HEK293 (cell line): ENCODE measurements around the gene FICD.

Experiments
- CTCF ChIA-PET: fragments of 350-600 bp; formaldehyde crosslinking; extraction: SDS; loops from one replicate; lab custom pipeline; 2021; ENCODE audit warnings: antibody characterized with exemption; lab: Yijun Ruan, JAX
- POLR2A ChIA-PET: fragments of 300-600 bp; formaldehyde crosslinking; extraction: SDS; loops from one replicate; lab custom pipeline; 2020; ENCODE audit warnings: antibody characterized with exemption, inconsistent platforms; lab: Yijun Ruan, JAX
- H3K27ac ChIP-seq: fragments of 200-500 bp; sonication (Bioruptor generic); 2 replicates; pipeline ENCODE4 v1.5.1; 2014; ENCODE audit warnings: low read depth, low read length, control low read depth, inconsistent platforms; ENCODE audit errors: extremely low read depth
- H3K36me3 ChIP-seq, 2 experiments: fragments of 200-500 bp in 1 of 2; sonication (Bioruptor generic) in 1 of 2; 1 replicate in 1 of 2; 2 replicates in 1 of 2; pipeline ENCODE4 v1.5.1; 2014 to 2017; ENCODE audit warnings: inconsistent platforms in 2 of 2, low read length in 2 of 2; ENCODE audit not compliant: control insufficient read depth in 2 of 2, insufficient read depth in 1 of 2
- H3K4me1 ChIP-seq: fragments of 200-500 bp; sonication (Bioruptor generic); 2 replicates; pipeline ENCODE4 v1.5.1; 2014; ENCODE audit warnings: mild to moderate bottlenecking, low read length, inconsistent platforms; ENCODE audit not compliant: control insufficient read depth, insufficient read depth
- H3K4me3 ChIP-seq: 2 replicates; pipeline ENCODE4 v1.5.1; 2011; ENCODE audit warnings: low read depth, mild to moderate bottlenecking, control low read depth, low read length, moderate library complexity
- H3K9me3 ChIP-seq: fragments of 200-500 bp; sonication (Bioruptor generic); 2 replicates; pipeline ENCODE4 v1.5.1; 2014; ENCODE audit warnings: low read depth, low read length, inconsistent platforms; ENCODE audit not compliant: control insufficient read depth, insufficient read depth
- HIC1 ChIP-seq: fragments of 450-650 bp; formaldehyde crosslinking; IDR thresholded peaks from 2 replicates; pipeline ENCODE4 v1.5.1; 2016; ENCODE audit warnings: missing biosample characterization, missing genetic modification characterization
- HOXA7 ChIP-seq: sonication (generic); formaldehyde crosslinking; IDR thresholded peaks from 2 replicates; pipeline ENCODE4 v1.8.1; 2022; ENCODE audit warnings: missing genetic modification reagents, borderline replicate concordance
- PRDM1 ChIP-seq: fragments of 450-650 bp; formaldehyde crosslinking; IDR thresholded peaks from 2 replicates; pipeline ENCODE4; 2016; ENCODE audit warnings: missing biosample characterization, missing genetic modification characterization
- SCRT2 ChIP-seq: fragments of 450-650 bp; formaldehyde crosslinking; IDR thresholded peaks from 2 replicates; pipeline ENCODE4 v1.5.1; 2016; ENCODE audit warnings: missing biosample characterization, missing genetic modification characterization
- SP3 ChIP-seq: fragments of 450-650 bp; formaldehyde crosslinking; IDR thresholded peaks from 2 replicates; pipeline ENCODE4 v1.5.1; 2016; ENCODE audit warnings: missing biosample characterization, missing genetic modification characterization
- YY2 ChIP-seq: fragments of 450-650 bp; formaldehyde crosslinking; IDR thresholded peaks from 2 replicates; pipeline ENCODE4 v1.5.1; 2016; ENCODE audit warnings: missing biosample characterization, missing genetic modification characterization
- ZBTB11 ChIP-seq: fragments of 450-650 bp; formaldehyde crosslinking; conservative IDR thresholded peaks from 2 replicates; pipeline ENCODE4 v1.5.1; 2016; ENCODE audit warnings: low read depth, missing biosample characterization, missing genetic modification characterization
- ZBTB26 ChIP-seq: fragments of 450-650 bp; formaldehyde crosslinking; optimal IDR thresholded peaks from 2 replicates; pipeline ENCODE3; 2016; ENCODE audit warnings: missing biosample characterization, mild to moderate bottlenecking, missing genetic modification characterization
- ZFHX2 ChIP-seq: fragments of 450-650 bp; formaldehyde crosslinking; conservative IDR thresholded peaks from 2 replicates; pipeline ENCODE4 v1.5.1; 2016; ENCODE audit warnings: missing biosample characterization, missing genetic modification characterization
- ZNF140 ChIP-seq: fragments of 450-650 bp; formaldehyde crosslinking; IDR thresholded peaks from 2 replicates; pipeline ENCODE4 v1.5.1; 2016; ENCODE audit warnings: missing biosample characterization, missing genetic modification characterization
- ZNF18 ChIP-seq: fragments of 450-650 bp; formaldehyde crosslinking; IDR thresholded peaks from 2 replicates; pipeline ENCODE4 v1.5.1; 2016; ENCODE audit warnings: missing biosample characterization, missing genetic modification characterization
- ZNF280D ChIP-seq: fragments of 450-650 bp; formaldehyde crosslinking; IDR thresholded peaks from 2 replicates; pipeline ENCODE4 v1.5.1; 2016; ENCODE audit warnings: missing biosample characterization, missing genetic modification characterization
- ZNF335 ChIP-seq: fragments of 450-650 bp; formaldehyde crosslinking; conservative IDR thresholded peaks from 2 replicates; pipeline ENCODE4 v1.5.1; 2016; ENCODE audit warnings: missing biosample characterization, missing genetic modification characterization
- ZNF394 ChIP-seq: fragments of 450-650 bp; formaldehyde crosslinking; IDR thresholded peaks from 2 replicates; pipeline ENCODE4 v1.5.1; 2016; ENCODE audit warnings: missing biosample characterization, missing genetic modification characterization, mild to moderate bottlenecking, moderate library complexity, borderline replicate concordance
- ZNF521 ChIP-seq: fragments of 450-650 bp; formaldehyde crosslinking; IDR thresholded peaks from 2 replicates; pipeline ENCODE4 v1.5.1; 2017; ENCODE audit warnings: missing biosample characterization, mild to moderate bottlenecking, missing genetic modification characterization
- ZNF544 ChIP-seq: fragments of 450-650 bp; formaldehyde crosslinking; IDR thresholded peaks from 2 replicates; pipeline ENCODE4 v1.5.0; 2017; ENCODE audit warnings: missing biosample characterization, missing genetic modification characterization
- ZNF621 ChIP-seq: fragments of 450-650 bp; formaldehyde crosslinking; IDR thresholded peaks from 2 replicates; pipeline ENCODE4 v1.5.1; 2017; ENCODE audit warnings: missing biosample characterization, missing genetic modification characterization
- ZNF639 ChIP-seq: fragments of 450-650 bp; formaldehyde crosslinking; IDR thresholded peaks from 2 replicates; pipeline ENCODE4 v1.5.1; 2016; ENCODE audit warnings: missing biosample characterization, missing genetic modification characterization
- ZNF658 ChIP-seq: fragments of 450-650 bp; formaldehyde crosslinking; IDR thresholded peaks from 2 replicates; pipeline ENCODE4; 2016; ENCODE audit warnings: missing biosample characterization, missing genetic modification characterization
- ZNF791 ChIP-seq: fragments of 450-650 bp; formaldehyde crosslinking; IDR thresholded peaks from 2 replicates; pipeline ENCODE4 v1.5.1; 2016; ENCODE audit warnings: missing biosample characterization, missing genetic modification characterization

FICD gene

GRCh38 chr12:108495823-108496579, 19.1 kb upstream of the FICD start:
- Histone ChIP-seq H3K9me3 (no peaks in the 10 kb centered on the region), H3K4me1 (no peaks in the 10 kb centered on the region), H3K4me3 (no peak overlapping the region), H3K27ac (no peak overlapping the region), H3K36me3 (no peaks in the 10 kb centered on the region)
- ChIA-PET CTCF (interaction anchor here (0.6 to 2.8 kb wide), 11 partner anchors 10 to 555 kb away, joined by 3 to 10 read pairs (median 5); no protein-coding TSS in a partner anchor), POLR2A (interaction anchor here (0.7 kb wide), 1 partner anchor 19 kb away, joined by 4 read pairs; the partner anchor contains the start of gene FICD)
- peak; percentile 56; the same call in 1 of the 2 replicates for TF ChIP-seq YY2 (tag by site-specific recombination)
- TF ChIP-seq ZBTB26 (tag by site-specific recombination) = no peak
- TF ChIP-seq ZFHX2 (tag by site-specific recombination) = no peak
- TF ChIP-seq ZNF335 (tag by site-specific recombination) = peak; percentile 23; the same call in 1 of the 2 replicates

GRCh38 chr12:108498136-108498535, 16.9 kb upstream of the FICD start:
- Histone ChIP-seq H3K27ac (no peak overlapping the region), H3K9me3 (no peaks in the 10 kb centered on the region), H3K4me1 (no peaks in the 10 kb centered on the region), H3K4me3 (no peak overlapping the region), H3K36me3 (no peaks in the 10 kb centered on the region)
- ChIA-PET CTCF (interaction anchor here (0.6 to 2.6 kb wide), 2 partner anchors 14 to 441 kb away, joined by 3 to 9 read pairs; no protein-coding TSS in a partner anchor), POLR2A (no interaction called here)
- TF ChIP-seq ZBTB11 (tag by site-specific recombination) (no peak), ZNF18 (tag by site-specific recombination) (no peak), SCRT2 (tag by site-specific recombination) (no peak), ZNF658 (no peak), ZNF639 (no peak), ZNF140 (tag by site-specific recombination) (no peak), PRDM1 (tag by site-specific recombination) (no peak), ZNF544 (tag by site-specific recombination) (no peak), ZNF621 (tag by site-specific recombination) (no peak), HIC1 (tag by site-specific recombination) (no peak), HOXA7 (CRISPR knock-in tag) (no peak), SP3 (tag by site-specific recombination) (no peak), ZNF394 (tag by site-specific recombination) (no peak), ZNF791 (tag by site-specific recombination) (no peak), ZNF521 (tag by site-specific recombination) (no peak), ZNF280D (tag by site-specific recombination) (no peak)
